Measurements from ENCODE around the gene CPD. TPM values are rescaled to one million over a fixed set of nuclear protein-coding genes. Genes with fewer than 3 reads are reported as not detected.
"Not testable (repeated sequence)": the region's sequence is repeated elsewhere in the genome, so short reads cannot be mapped to it uniquely, and the experiment has no call there.

The CPD gene
- total RNA-seq, 2 experiments from 2014 or later, result 29.0 to 36.3 TPM

DNA sequence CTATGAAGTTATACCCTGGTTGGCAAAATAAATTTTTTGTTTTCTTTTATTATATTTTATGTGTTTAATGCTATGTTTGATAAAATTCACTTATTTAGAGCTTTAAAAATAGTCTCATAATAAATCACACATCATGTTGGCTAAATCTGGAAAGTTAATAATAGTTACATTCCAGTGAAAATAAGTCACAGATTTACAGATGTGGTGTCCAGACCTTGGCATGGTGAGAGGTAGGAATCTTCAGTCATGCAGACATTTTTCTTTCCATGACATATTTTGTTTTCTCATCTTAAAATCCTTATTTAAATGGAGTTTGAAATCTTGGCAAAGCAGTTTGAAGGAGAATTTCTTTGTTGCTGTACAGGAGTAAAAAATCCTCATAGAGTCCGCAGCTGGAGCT lies 50.4 kb downstream of the CPD start:
- POLR2A ChIA-PET, result no interaction called here
- Mint-ChIP-seq H3K27me3 (no peaks in the 10 kb centered on the region), H3K36me3 (ENCODE audit: low read depth) (peaks cover 41% of the 10 kb centered on the region), H3K4me3 (no peak overlapping the region), H3K9me3 (ENCODE audit: low read depth) (no peaks in the 10 kb centered on the region), H3K27ac (no peak overlapping the region), H3K4me1 (peaks cover 2% of the 10 kb centered on the region)
- ATAC-seq (no peak), DNase-seq (no peak)
- CTCF ChIA-PET, result no interaction called here
- intact Hi-C loops (cut with DNase I, micrococcal nuclease), result loop anchor here in 1 of 2 experiments (2.0 kb wide), 1 partner anchor 26 kb away; no protein-coding TSS in a partner anchor

DNA sequence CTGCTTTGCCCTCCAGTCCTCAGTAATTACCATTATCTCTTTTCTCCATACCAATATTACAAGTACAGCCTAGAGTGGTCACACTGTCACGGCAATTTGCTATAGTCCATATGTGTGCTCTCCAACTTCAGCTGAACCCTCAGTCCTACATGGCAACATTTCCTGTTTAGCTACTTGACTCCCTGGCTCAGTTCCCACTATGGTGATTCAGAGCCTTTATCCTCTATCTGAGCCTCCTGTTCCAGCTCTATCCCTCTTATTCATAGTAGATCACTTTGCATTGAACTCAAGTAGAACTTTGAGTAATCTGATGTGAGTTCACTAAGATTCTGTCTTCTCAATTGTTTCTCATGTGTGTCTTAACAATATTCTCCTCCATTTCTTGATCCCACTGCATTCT lies 54.8 kb downstream of the CPD start:
- H3K9me3 Mint-ChIP-seq (ENCODE audit: low read depth), result no peaks in the 10 kb centered on the region
- DNase-seq (no peak), ATAC-seq (no peak)
- intact Hi-C loops (cut with DNase I, micrococcal nuclease), result no loop called here
- H3K27me3 Mint-ChIP-seq, result no peaks in the 10 kb centered on the region
- CTCF ChIA-PET, result interaction anchor here (1.0 kb wide), 1 partner anchor 94 kb away, joined by 3 read pairs; no protein-coding TSS in a partner anchor
- H3K4me3 Mint-ChIP-seq, result no peak overlapping the region
- H3K4me1 Mint-ChIP-seq, result peaks cover 12% of the 10 kb centered on the region
- H3K27ac Mint-ChIP-seq, result no peak overlapping the region
- H3K36me3 Mint-ChIP-seq (ENCODE audit: low read depth), result peaks cover 40% of the 10 kb centered on the region
- POLR2A ChIA-PET, result no interaction called here

DNA sequence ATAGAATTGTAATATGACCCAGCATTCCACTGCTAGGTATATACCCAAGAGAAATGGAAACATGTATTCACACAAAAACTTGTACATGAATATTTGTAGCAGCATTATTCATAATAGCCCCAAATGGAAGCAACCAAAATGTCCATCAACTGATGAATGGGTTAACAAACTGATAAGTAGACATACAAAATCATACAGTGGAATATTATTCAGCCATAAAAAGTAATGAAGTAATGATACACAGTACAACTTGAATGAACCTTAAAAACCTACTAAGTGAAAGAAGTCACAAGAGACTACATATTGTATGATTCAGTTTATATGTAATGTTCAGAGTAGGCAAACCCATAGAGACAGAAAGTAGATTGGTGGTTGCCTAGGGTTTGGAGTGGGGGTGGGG lies 58.0 kb downstream of the CPD start:
- H3K4me1 Mint-ChIP-seq, result peaks cover 12% of the 10 kb centered on the region
- intact Hi-C loops (cut with DNase I, micrococcal nuclease), result no loop called here
- H3K9me3 Mint-ChIP-seq (ENCODE audit: low read depth), result no peaks in the 10 kb centered on the region
- H3K27me3 Mint-ChIP-seq, result no peaks in the 10 kb centered on the region
- no peak overlapping the region for H3K27ac Mint-ChIP-seq
- H3K36me3 Mint-ChIP-seq (ENCODE audit: low read depth), result peaks cover 32% of the 10 kb centered on the region
- no peak for DNase-seq
- ChIA-PET CTCF (interaction anchor here (0.6 kb wide), 1 partner anchor 24 kb away, joined by 3 read pairs; no protein-coding TSS in a partner anchor), POLR2A (no interaction called here)
- H3K4me3 Mint-ChIP-seq, result no peak overlapping the region
- ATAC-seq, result no peak

DNA sequence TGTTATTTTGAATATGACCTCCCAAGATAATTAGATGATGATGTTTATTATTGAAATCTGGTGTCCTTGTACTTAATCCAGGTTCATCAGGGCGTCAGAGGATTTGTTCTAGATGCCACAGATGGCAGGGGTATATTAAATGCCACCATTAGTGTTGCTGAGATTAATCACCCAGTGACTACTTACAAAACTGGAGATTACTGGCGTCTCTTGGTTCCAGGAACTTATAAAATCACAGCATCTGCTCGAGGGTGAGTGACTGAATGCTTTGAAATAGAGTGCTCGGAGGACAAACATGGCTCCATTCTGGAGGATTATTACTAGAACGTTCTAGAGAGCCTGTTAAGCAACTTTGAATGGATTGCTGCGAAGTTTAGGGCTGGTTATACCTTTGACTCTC lies 65.0 kb downstream of the CPD start:
- H3K27ac Mint-ChIP-seq, result no peak overlapping the region
- H3K36me3 Mint-ChIP-seq (ENCODE audit: low read depth), result peaks cover 38% of the 10 kb centered on the region
- ATAC-seq, result no peak
- no peaks in the 10 kb centered on the region for H3K4me1 Mint-ChIP-seq
- no peaks in the 10 kb centered on the region for H3K9me3 Mint-ChIP-seq (ENCODE audit: low read depth)
- POLR2A ChIA-PET, result no interaction called here
- CTCF ChIA-PET, result no interaction called here
- H3K27me3 Mint-ChIP-seq, result no peaks in the 10 kb centered on the region
- intact Hi-C loops (cut with DNase I, micrococcal nuclease), result no loop called here
- no peak overlapping the region for H3K4me3 Mint-ChIP-seq
- DNase-seq, result no peak

DNA sequence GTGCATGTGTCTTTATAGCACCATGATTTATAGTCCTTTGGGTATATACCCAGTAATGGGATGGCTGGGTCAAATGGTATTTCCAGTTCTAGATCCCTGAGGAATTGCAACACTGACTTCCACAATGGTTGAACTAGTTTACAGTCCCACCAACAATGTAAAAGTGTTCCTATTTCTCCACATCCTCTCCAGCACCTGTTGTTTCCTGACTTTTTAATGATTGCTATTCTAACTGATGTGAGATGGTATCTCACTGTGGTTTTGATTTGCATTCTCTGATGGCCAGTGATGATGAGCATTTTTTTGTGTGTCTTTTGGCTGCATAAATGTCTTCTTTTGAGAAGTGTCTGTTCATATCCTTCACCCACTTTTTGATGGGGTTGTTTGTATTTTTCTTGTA lies 67.9 kb downstream of the CPD start:
- DNase-seq; H3K27ac Mint-ChIP-seq; H3K27me3 Mint-ChIP-seq; intact Hi-C loops (cut with DNase I, micrococcal nuclease); H3K4me3 Mint-ChIP-seq; H3K4me1 Mint-ChIP-seq; CTCF ChIA-PET; ATAC-seq; H3K9me3 Mint-ChIP-seq (ENCODE audit: low read depth); POLR2A ChIA-PET: not testable (repeated sequence)
- peaks cover 46% of the 10 kb centered on the region for H3K36me3 Mint-ChIP-seq (ENCODE audit: low read depth)

DNA sequence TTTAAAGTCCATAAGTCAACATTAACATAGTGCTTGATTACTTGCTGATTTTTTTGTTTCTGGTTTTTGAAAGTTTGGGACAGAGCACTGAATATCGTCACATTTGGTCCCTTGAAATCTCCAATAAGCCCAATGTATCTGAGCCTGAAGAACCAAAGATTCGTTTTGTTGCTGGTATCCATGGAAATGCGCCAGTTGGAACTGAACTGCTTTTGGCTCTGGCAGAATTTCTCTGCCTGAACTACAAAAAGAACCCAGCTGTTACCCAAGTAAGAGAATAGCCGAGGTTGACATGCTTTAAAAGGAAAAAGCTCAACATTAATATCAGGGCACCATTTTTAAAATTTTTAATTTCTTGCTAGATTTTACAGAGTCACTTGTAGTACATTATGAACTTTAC lies 70.8 kb downstream of the CPD start:
- CTCF ChIA-PET, result no interaction called here
- ATAC-seq (no peak), DNase-seq (no peak)
- POLR2A ChIA-PET, result no interaction called here
- Mint-ChIP-seq H3K4me1 (no peaks in the 10 kb centered on the region), H3K27me3 (no peaks in the 10 kb centered on the region), H3K36me3 (ENCODE audit: low read depth) (peaks cover 42% of the 10 kb centered on the region), H3K27ac (no peak overlapping the region), H3K9me3 (ENCODE audit: low read depth) (no peaks in the 10 kb centered on the region), H3K4me3 (no peak overlapping the region)
- intact Hi-C loops (cut with DNase I, micrococcal nuclease), result no loop called here

DNA sequence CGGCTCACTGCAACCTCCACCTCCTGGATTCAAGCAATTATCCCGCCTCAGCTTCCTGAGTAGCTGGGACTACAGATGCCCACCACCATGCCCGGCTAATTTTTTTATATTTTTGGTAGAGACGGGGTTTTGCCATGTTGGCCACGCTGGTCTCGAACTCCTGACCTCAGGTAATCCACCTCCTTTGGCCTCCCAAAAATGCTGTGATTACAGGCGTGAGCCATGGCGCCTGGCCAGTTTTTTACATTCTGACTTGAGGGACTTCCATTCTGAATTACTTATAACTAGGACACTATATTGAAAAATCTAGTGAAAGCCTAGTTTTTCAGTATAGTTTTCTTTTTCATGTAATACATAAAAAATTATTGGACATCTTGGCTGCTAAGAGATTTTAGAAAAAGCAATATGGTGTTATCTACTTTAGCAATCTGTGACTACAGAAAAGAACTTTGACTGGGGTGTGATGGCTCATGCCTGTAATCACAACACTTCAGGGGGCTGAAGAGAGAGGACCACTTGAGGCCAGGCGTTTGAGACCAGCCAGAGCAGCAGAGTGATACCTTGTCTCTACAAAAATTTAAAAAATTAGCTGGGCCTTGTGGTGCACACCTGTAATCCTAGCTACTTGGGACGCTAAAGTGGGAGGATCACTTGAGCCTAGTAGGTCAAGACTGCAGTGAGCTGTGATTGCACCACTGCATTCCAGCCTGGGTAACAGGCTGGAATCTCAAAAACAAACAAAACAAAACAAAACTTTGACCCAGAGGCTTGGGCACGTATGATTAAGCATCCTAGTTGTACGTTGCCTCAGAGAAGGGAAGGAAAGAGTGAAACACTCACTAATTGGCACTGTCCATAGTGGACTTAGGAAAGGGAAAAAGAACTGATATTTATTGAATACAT lies 71.6 kb downstream of the CPD start:
- Mint-ChIP-seq H3K9me3 (ENCODE audit: low read depth) (no peaks in the 10 kb centered on the region), H3K27ac (no peak overlapping the region), H3K36me3 (ENCODE audit: low read depth) (peaks cover 43% of the 10 kb centered on the region), H3K4me3 (no peak overlapping the region), H3K27me3 (no peaks in the 10 kb centered on the region), H3K4me1 (no peaks in the 10 kb centered on the region)
- intact Hi-C loops (cut with DNase I, micrococcal nuclease), result no loop called here
- ChIA-PET POLR2A (no interaction called here), CTCF (no interaction called here)
- no peak for DNase-seq
- no peak for ATAC-seq

DNA sequence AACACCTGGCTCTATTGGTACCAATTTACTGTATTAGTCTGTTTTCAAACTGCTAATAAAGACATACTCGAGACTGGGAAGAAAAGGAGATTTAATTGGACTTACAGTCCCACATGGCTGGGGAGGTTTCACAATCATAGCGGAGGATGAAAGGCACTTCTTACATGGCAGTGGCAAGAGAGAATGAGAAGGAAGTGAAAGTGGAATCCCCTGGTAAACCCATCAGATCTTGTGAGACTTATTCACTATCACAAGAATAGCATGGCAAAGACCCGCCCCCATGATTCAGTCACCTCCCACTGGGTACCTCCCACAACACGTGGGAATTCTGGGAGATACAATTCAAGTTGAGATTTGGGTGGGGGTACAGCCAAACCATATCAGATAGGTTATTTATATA lies 75.9 kb downstream of the CPD start:
- Mint-ChIP-seq H3K27me3 (no peaks in the 10 kb centered on the region), H3K4me3 (no peak overlapping the region), H3K4me1 (no peaks in the 10 kb centered on the region), H3K27ac (no peak overlapping the region), H3K36me3 (ENCODE audit: low read depth) (peaks cover 38% of the 10 kb centered on the region), H3K9me3 (ENCODE audit: low read depth) (no peaks in the 10 kb centered on the region)
- intact Hi-C loops (cut with DNase I, micrococcal nuclease), result loop anchor here in 1 of 2 experiments (2.0 kb wide), 1 partner anchor 26 kb away; no protein-coding TSS in a partner anchor
- ATAC-seq (no peak), DNase-seq (no peak)
- POLR2A ChIA-PET, result no interaction called here
- CTCF ChIA-PET, result no interaction called here

DNA sequence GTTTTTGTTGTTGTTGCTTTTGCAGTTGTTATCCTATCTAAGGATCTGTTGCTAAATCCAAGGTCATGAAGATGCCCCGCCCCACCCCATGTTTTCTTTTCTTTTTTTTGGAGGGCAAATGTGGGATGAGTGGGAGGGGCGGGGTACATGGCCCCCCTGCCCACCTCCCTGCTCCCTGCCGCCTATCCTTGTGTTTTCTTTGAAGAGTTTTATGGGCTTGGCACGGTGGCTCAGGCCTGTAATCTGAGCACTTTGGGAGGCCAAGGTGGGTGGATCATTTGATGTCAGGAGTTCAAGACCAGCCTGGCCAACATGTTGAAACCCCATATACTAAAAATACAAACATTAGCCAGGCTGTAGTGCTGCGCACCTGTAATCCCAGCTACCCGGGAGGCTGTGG lies 79.6 kb downstream of the CPD start:
- Mint-ChIP-seq H3K4me3 (no peak overlapping the region), H3K9me3 (ENCODE audit: low read depth) (no peaks in the 10 kb centered on the region), H3K27me3 (no peaks in the 10 kb centered on the region), H3K27ac (no peak overlapping the region), H3K36me3 (ENCODE audit: low read depth) (peaks cover 31% of the 10 kb centered on the region), H3K4me1 (no peaks in the 10 kb centered on the region)
- ATAC-seq (no peak), DNase-seq (no peak)
- ChIA-PET CTCF (no interaction called here), POLR2A (no interaction called here)
- intact Hi-C loops (cut with DNase I, micrococcal nuclease), result no loop called here

DNA sequence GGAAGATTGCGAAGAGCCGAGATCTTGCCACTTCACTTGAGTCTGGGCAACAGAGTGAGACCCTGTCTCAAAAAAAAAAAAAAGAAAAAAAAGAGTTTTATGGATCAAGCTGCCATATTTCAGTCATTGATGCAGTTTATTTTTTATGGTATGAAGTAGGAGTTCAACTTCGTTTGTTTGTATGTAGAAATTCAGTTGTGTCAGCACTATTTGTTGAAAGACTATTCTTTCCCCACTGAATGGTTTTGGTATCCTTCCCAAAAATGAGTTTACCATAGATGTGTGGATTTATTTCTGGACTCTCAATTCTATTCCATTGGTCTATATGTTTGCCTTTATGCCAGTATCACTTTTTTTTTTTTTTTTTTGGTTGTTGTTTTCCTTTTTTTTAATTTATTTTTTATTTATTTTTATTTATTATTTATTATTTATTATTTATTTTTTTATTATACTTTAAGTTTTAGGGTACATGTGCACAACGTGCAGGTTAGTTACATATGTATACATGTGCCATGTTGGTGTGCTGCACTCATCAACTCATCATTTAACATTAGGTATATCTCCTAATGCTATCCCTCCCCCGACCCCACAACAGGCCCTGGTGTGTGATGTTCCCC lies 80.2 kb downstream of the CPD start:
- H3K27ac Mint-ChIP-seq; H3K4me3 Mint-ChIP-seq; CTCF ChIA-PET; DNase-seq; H3K9me3 Mint-ChIP-seq (ENCODE audit: low read depth); intact Hi-C loops (cut with DNase I, micrococcal nuclease); POLR2A ChIA-PET; ATAC-seq; H3K4me1 Mint-ChIP-seq; H3K27me3 Mint-ChIP-seq: not testable (repeated sequence)
- peaks cover 31% of the 10 kb centered on the region for H3K36me3 Mint-ChIP-seq (ENCODE audit: low read depth)

DNA sequence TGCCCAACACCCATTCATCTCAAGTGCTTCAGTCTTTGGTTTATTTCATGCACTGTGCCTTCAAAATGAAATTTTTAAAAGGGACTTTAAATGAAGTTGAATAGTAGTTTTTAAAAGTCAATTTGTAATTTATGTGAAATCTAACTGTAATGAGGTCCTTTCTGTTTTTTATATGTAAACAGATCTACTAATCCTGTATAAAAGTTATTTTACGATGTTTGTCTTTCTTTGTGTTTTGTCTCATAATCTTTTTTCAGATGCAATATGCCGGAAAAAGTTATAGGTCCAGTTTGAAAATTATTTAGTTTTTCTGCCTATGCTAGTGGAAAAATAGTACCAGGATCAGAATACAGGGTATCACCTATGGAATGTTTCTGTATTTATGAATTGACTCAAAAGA lies 89.7 kb downstream of the CPD start:
- no peaks in the 10 kb centered on the region for H3K9me3 Mint-ChIP-seq (ENCODE audit: low read depth)
- H3K4me3 Mint-ChIP-seq, result no peak overlapping the region
- H3K27me3 Mint-ChIP-seq, result peaks cover 2% of the 10 kb centered on the region
- ChIA-PET CTCF (interaction anchor here (3.7 kb wide), 1 partner anchor 8 kb away, joined by 15 read pairs; the partner anchor contains the start of gene GOSR1), POLR2A (no interaction called here)
- ATAC-seq (no peak), DNase-seq (no peak)
- no peaks in the 10 kb centered on the region for H3K4me1 Mint-ChIP-seq
- intact Hi-C loops (cut with DNase I, micrococcal nuclease), result no loop called here
- no peak overlapping the region for H3K27ac Mint-ChIP-seq
- peaks cover 10% of the 10 kb centered on the region for H3K36me3 Mint-ChIP-seq (ENCODE audit: low read depth)

DNA sequence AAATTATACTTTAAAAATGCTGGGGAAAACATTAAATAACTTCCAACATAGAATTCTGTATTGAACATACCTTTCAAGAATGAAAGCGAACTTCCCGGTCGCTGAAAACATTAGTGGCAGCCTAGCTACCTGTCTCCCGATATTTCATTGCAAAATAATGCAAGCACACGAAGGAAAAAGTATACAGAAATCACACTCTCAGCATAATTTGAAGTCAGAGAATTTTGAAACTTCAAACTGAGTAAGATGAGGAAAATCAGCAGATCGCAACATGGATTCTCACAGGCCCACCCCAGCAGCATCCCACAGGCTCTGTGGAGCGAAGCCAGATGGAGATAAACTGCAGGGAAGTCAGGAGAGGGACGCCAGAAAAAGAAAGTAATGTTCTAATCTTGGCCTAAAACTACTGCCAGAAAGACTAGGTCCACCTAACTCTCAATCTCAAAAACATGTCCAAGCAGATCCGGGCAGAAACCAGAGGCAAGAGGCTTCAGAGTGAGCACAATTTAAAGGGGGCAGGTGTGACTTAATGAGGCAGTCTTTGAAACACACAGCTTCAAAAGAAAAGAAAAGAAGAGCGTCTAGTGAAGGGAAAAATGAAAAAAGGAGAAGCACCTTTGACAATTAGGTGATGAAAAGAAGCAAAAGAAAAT lies 93.6 kb downstream of the CPD start:
- Mint-ChIP-seq H3K9me3 (ENCODE audit: low read depth) (no peaks in the 10 kb centered on the region), H3K27ac (no peak overlapping the region), H3K27me3 (peaks cover 2% of the 10 kb centered on the region), H3K4me3 (no peak overlapping the region), H3K4me1 (peaks cover 16% of the 10 kb centered on the region), H3K36me3 (ENCODE audit: low read depth) (peaks cover 2% of the 10 kb centered on the region)
- no peak for ATAC-seq
- ChIA-PET POLR2A (no interaction called here), CTCF (interaction anchor here (0.9 to 1.0 kb wide), 2 partner anchors 24 to 348 kb away, joined by 3 to 5 read pairs; no protein-coding TSS in a partner anchor)
- intact Hi-C loops (cut with DNase I, micrococcal nuclease), result no loop called here
- no peak for DNase-seq
